ENCODE measurements around the gene UMOD.
"Not testable (repeated sequence)": the region's sequence is repeated elsewhere in the genome, so short reads cannot be mapped to it uniquely, and the experiment has no call there.

Gene UMOD

GRCh38 chr16:20320178-20320577, 32.3 kb downstream of the UMOD start:
- DNase-seq, result no peak

- DNase-seq, result no peak
These were observed 33.1 kb downstream of the UMOD start for GRCh38 chr16:20319406-20319805.

GRCh38 chr16:20318437-20318836, 34.1 kb downstream of the UMOD start:
- DNase-seq, result no peak

- no peak for DNase-seq
These were observed 34.5 kb downstream of the UMOD start for GRCh38 chr16:20318006-20318405.

- DNase-seq, result no peak
These were observed 35.4 kb downstream of the UMOD start for GRCh38 chr16:20317117-20317516.

GRCh38 chr16:20316715-20317114, 35.8 kb downstream of the UMOD start:
- no peak for DNase-seq

GRCh38 chr16:20315764-20316163, 36.8 kb downstream of the UMOD start:
- DNase-seq, result no peak

- no peak for DNase-seq
These were observed 37.9 kb downstream of the UMOD start for GRCh38 chr16:20314575-20314974.

- no peak for DNase-seq
These were observed 38.8 kb downstream of the UMOD start for GRCh38 chr16:20313741-20314140.

GRCh38 chr16:20312536-20313095, 39.9 kb downstream of the UMOD start:
- DNase-seq, result not testable (repeated sequence)

- no peak for DNase-seq
These were observed 41.0 kb downstream of the UMOD start for GRCh38 chr16:20311548-20311947.

- no peak for DNase-seq
These were observed 41.8 kb downstream of the UMOD start for GRCh38 chr16:20310421-20311395.

GRCh38 chr16:20309786-20310185, 42.7 kb downstream of the UMOD start:
- DNase-seq, result no peak

- DNase-seq, result no peak
These were observed 43.5 kb downstream of the UMOD start for GRCh38 chr16:20308801-20309590.

GRCh38 chr16:20308266-20308665, 44.2 kb downstream of the UMOD start:
- DNase-seq, result no peak

- DNase-seq, result no peak
These were observed 44.7 kb downstream of the UMOD start for GRCh38 chr16:20307791-20308190.

- DNase-seq, result no peak
These were observed 45.3 kb downstream of the UMOD start for GRCh38 chr16:20307240-20307671.

GRCh38 chr16:20306401-20306800, 46.1 kb downstream of the UMOD start:
- DNase-seq, result no peak

GRCh38 chr16:20303012-20303411, 49.5 kb downstream of the UMOD start:
- no peak for DNase-seq

- no peak for DNase-seq
These were observed 50.1 kb downstream of the UMOD start for GRCh38 chr16:20302389-20302788.

- no peak for DNase-seq
These were observed 50.7 kb downstream of the UMOD start for GRCh38 chr16:20301840-20302239.

- DNase-seq, result no peak
These were observed 52.0 kb downstream of the UMOD start for GRCh38 chr16:20300312-20301097.

- no peak for DNase-seq
These were observed 54.1 kb downstream of the UMOD start for GRCh38 chr16:20298452-20298851.

Measured in activated T-cell treated with anti-CD3 and anti-CD28 coated beads for 4 hours (primary cell).